Cardiac fibroblast (primary cell): Measurements from ENCODE around the gene CCDC171.
A peak's percentile ranks its signal among the peaks of the same experiment; 100 is the strongest.

Experiments used
- DNase-seq, 2 donors: peaks; one replicate each; pipeline versions ENCODE4 v3.0.0 to v3.0.0-alpha.2; 2010; ENCODE audit warnings: low read depth in 2 of 2
- H3K4me3 ChIP-seq, 2 donors: replicated peaks in 1 of 2; 1 replicate in 1 of 2; 2 replicates in 1 of 2; pipeline ENCODE4 v1.5.1; 2011; ENCODE audit warnings: low read depth in 2 of 2, low read length in 2 of 2, mild to moderate bottlenecking in 2 of 2, moderate library complexity in 1 of 2
- TF ChIP-seq, protein P1 (sequence below): IDR thresholded peaks from one replicate; pipeline ENCODE4 v1.5.1; 2011; ENCODE audit warnings: low read depth, mild to moderate bottlenecking, low read length, inconsistent platforms

CCDC171 gene

DNA sequence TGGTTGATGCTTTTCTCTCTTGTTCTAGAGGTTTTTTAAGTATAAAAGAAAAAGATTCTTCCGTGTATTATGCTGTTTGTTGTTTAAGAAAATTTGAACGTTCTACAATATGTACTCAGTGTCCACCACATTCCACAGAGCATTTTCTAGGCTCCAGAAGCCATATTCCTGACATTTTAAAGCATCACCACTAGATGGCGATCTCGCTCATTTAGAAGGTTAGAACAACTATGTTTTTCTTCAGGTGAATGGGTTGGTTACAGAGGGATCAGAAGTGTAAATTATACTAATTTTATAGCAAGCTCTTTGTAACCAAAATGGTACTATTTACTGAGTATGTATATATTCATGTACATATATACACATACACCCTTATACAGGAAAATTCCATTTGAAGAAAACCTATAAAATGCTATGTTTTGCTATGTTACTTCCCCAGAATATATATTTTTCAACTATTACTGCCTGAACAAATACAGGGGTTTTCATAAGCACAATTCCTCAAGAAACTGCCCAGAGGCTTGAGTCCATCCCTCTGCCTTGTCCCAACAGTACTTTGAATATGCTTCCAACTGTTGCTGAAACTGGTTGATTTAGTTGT is 284.3 kb downstream of the CCDC171 start:
- DNase-seq: peak; percentile 76 to 79
- no peak overlapping the region for H3K4me3 ChIP-seq
- TF ChIP-seq, protein P1, sequence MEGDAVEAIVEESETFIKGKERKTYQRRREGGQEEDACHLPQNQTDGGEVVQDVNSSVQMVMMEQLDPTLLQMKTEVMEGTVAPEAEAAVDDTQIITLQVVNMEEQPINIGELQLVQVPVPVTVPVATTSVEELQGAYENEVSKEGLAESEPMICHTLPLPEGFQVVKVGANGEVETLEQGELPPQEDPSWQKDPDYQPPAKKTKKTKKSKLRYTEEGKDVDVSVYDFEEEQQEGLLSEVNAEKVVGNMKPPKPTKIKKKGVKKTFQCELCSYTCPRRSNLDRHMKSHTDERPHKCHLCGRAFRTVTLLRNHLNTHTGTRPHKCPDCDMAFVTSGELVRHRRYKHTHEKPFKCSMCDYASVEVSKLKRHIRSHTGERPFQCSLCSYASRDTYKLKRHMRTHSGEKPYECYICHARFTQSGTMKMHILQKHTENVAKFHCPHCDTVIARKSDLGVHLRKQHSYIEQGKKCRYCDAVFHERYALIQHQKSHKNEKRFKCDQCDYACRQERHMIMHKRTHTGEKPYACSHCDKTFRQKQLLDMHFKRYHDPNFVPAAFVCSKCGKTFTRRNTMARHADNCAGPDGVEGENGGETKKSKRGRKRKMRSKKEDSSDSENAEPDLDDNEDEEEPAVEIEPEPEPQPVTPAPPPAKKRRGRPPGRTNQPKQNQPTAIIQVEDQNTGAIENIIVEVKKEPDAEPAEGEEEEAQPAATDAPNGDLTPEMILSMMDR: peak; percentile 63

DNA sequence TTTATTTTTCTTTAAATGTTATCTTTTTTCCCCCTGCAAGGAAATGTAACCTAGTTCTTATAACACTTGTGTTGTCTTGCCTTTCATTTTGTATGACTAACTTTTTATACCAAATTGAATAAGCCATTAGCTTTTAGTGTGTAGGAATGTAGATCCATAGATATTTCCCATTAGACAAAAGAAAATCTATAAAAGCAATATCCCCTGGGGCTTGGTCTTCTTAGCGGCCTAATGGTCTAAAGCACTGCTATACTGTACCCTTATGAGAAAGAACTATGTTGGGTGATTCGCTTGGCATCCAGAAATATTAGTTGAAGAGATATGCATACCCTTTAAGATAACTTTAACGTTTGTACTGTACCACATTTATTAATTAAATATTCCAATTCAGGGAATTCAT is 289.2 kb downstream of the CCDC171 start:
- no peak for DNase-seq
- H3K4me3 ChIP-seq: no peak overlapping the region
- TF ChIP-seq, protein P1: no peak

DNA sequence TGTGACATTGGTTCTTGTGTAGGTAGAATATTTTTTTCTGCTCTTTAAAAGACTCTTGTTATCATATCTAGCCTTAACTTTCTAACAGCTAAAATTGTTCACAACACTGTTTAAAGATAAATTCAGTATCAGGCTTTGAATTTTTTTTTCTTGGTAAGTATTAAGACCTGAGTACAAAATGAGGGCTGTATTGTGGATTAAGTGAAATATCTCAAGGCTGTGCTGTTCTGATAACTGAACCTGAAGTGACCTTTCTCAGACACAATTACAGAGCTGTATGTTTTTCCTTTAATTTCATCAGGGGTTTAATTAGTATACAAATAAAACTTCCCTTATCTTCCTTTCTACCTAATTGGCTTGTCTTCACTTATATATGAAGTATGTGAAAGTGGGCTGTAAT is 290.5 kb downstream of the CCDC171 start:
- no peak for DNase-seq
- TF ChIP-seq, protein P1: no peak
- no peak overlapping the region for H3K4me3 ChIP-seq

DNA sequence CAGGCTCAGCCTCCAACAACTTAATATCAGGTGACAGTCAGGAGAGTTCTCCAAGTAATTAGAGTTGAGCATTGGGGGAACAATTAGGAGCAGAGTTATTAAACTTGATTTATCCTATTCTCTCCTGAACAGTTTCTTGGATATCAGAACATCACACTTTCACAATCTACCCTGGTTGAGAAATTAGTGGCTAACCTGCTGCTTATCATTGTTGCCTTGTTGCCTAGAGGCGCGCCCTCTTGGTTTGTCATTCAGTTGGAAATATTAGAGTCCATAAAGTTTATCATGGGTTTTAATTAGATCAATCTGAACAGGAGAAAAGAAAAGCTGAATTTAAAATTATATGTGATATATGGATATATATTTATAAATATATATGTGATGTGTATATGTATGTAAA is 291.1 kb downstream of the CCDC171 start:
- DNase-seq: no peak
- H3K4me3 ChIP-seq: no peak overlapping the region
- TF ChIP-seq, protein P1: no peak

DNA sequence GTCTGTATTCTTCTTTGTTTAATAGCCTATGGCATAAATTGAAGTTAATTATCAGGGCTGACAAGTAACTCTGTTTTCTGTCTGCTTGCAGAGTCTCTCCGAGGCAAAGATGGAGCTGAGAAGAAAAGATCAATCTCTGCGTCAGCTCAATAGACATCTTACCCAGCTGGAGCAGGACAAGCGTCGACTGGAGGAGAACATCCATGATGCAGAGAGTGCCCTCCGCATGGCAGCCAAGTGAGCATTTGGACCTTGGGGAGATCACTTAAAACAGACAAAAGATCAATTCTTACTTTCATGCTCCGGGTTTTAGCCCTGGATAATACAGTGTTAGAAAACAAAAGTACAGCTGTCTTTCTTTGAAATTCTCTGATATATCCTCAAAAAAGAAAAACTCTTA is 293.8 kb downstream of the CCDC171 start:
- TF ChIP-seq, protein P1: no peak
- no peak overlapping the region for H3K4me3 ChIP-seq
- DNase-seq: no peak

DNA sequence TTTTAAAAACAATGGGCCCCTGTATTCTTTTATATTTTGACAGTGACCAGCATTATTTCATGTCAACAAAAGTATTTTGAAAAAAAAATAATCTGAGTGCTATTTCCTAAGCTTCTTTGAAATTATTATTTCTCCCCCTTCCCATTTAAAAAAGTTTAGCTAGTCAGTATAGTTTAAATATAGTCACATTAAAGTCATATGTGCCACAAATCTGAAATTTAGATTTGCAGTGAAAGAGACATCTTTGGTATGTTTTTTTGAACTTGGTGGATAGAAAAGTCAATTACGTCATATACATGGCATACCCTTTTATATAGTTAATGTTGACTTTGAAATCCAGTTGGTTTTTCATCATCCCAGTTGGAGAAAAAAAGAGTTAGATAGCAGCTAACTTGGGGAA is 297.0 kb downstream of the CCDC171 start:
- TF ChIP-seq, protein P1: no peak
- no peak for DNase-seq

DNA sequence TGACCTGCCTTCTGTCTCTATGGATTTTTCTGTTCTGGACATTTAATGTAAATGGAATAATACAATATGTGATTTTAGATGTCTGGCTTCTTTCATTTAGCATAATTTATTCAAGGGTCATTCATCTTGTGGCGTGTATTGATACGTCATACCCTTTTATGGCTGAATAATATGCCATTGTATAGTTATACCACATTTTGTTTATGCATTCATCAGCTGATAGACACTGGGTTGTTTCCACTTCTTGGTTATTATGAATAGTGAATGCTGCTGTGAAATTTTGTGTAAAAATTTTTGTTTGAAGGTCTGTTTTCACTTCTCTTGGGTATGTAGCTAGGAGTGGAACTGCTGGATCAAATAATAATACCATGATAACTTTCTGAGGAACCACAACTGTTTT is 298.9 kb downstream of the CCDC171 start:
- DNase-seq: no peak
- no peak overlapping the region for H3K4me3 ChIP-seq
- TF ChIP-seq, protein P1: no peak

More for the DNA sequence above, 297.0 kb downstream of the CCDC171 start:
- no peak overlapping the region for H3K4me3 ChIP-seq
